Measurements from ENCODE around the gene ENKD1. TPM values are rescaled to one million over a fixed set of nuclear protein-coding genes. Genes with fewer than 3 reads are reported as not detected.

ENKD1 gene
- total and polyA plus RNA-seq, 2 of the 13 experiments (the other 11 are each of a cell fraction or from before 2014, with no cell fraction given): 10.8 to 20.8 TPM

DNA sequence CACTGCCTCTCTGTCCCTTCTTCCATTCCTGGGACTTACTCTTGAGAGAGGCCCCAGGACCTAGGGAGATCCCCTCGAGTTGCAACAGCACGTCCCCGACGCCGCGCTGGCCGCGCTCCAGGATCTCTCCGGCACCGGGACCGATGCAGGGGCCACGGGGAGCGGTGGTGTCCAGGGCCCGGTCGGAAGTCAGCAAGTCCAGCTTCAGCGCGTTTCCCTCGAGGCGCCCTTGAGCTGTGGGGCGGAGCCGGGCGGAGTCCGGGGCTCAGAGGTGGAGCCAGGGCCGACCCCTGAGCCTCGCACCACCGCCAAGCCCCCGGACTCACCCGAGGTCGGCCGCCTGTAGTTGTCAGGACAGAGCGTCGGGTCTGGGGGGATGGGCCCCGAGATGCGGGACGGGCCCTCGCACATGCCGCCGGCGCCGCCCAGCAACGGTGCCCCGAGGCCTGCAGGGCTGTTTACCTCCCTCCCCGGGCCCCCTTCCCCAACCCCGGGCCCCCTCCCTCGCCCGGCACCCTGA lies 458 bp downstream of the ENKD1 start (continued):
- TF ChIP-seq U2AF1 (optimal IDR thresholded peaks at IDR 0.05; ENCODE audit: low read depth, low read length) (no peak), NFIC (IDR thresholded peaks at IDR 0.05; ENCODE audit: low read length) (no peak), MIER3 (CRISPR knock-in tag; IDR thresholded peaks at IDR 0.05; ENCODE audit: borderline replicate concordance) (peak; percentile 19; the same call in 1 of the 2 replicates), MYNN (CRISPR knock-in tag; IDR thresholded peaks at IDR 0.05; ENCODE audit: low read depth) (no peak), TCF7 (IDR thresholded peaks at IDR 0.05; ENCODE audit: low read depth) (no peak), PHF8 (CRISPR knock-in tag; IDR thresholded peaks at IDR 0.05) (peak; percentile 22), ZMAT3 (CRISPR knock-in tag; conservative IDR thresholded peaks at IDR 0.05) (no peak), TAF1 (CRISPR knock-in tag; IDR thresholded peaks at IDR 0.05) (peak; percentile 15; the same call in 1 of the 2 replicates), GABPA (IDR thresholded peaks at IDR 0.05; ENCODE audit: low read depth, low read length) (no peak), GABPA (CRISPR knock-in tag; IDR thresholded peaks at IDR 0.05; ENCODE audit: low read depth) (peak; percentile 53), RFX5 (IDR thresholded peaks at IDR 0.05; ENCODE audit: low read depth, low read length) (no peak), PHF20 (CRISPR knock-in tag; IDR thresholded peaks at IDR 0.05) (no peak; the same call in 1 of the 2 replicates), ZNF775 (CRISPR knock-in tag; IDR thresholded peaks at IDR 0.05; ENCODE audit: borderline replicate concordance) (no peak), PAX8 (CRISPR knock-in tag; IDR thresholded peaks at IDR 0.05; ENCODE audit: borderline replicate concordance) (0 out of 2 replicates have a peak, but pooled peaks have one; percentile 17), HOXA3 (CRISPR knock-in tag; IDR thresholded peaks at IDR 0.05) (no peak; the same call in none of the 2 replicates), AGO1 (IDR thresholded peaks at IDR 0.05; ENCODE audit: low read depth, low read length, poor library complexity, severe bottlenecking) (peak; percentile 6), MAF1 (CRISPR knock-in tag; IDR thresholded peaks at IDR 0.05; ENCODE audit: borderline replicate concordance) (no peak), TEAD2 (CRISPR knock-in tag; IDR thresholded peaks at IDR 0.05) (no peak), ZNF878 (CRISPR knock-in tag; IDR thresholded peaks at IDR 0.05) (no peak), ZNF891 (CRISPR knock-in tag; IDR thresholded peaks at IDR 0.05) (no peak), KAT8 (CRISPR knock-in tag; IDR thresholded peaks at IDR 0.05) (no peak), SYNCRIP (IDR thresholded peaks at IDR 0.05; ENCODE audit: insufficient read depth, low read depth, low read length) (no peak)
- TF ChIP-seq, protein P1, sequence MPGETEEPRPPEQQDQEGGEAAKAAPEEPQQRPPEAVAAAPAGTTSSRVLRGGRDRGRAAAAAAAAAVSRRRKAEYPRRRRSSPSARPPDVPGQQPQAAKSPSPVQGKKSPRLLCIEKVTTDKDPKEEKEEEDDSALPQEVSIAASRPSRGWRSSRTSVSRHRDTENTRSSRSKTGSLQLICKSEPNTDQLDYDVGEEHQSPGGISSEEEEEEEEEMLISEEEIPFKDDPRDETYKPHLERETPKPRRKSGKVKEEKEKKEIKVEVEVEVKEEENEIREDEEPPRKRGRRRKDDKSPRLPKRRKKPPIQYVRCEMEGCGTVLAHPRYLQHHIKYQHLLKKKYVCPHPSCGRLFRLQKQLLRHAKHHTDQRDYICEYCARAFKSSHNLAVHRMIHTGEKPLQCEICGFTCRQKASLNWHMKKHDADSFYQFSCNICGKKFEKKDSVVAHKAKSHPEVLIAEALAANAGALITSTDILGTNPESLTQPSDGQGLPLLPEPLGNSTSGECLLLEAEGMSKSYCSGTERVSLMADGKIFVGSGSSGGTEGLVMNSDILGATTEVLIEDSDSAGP (CRISPR knock-in tag; IDR thresholded peaks at IDR 0.05; ENCODE audit: borderline replicate concordance): no peak
- TF ChIP-seq, protein P2, sequence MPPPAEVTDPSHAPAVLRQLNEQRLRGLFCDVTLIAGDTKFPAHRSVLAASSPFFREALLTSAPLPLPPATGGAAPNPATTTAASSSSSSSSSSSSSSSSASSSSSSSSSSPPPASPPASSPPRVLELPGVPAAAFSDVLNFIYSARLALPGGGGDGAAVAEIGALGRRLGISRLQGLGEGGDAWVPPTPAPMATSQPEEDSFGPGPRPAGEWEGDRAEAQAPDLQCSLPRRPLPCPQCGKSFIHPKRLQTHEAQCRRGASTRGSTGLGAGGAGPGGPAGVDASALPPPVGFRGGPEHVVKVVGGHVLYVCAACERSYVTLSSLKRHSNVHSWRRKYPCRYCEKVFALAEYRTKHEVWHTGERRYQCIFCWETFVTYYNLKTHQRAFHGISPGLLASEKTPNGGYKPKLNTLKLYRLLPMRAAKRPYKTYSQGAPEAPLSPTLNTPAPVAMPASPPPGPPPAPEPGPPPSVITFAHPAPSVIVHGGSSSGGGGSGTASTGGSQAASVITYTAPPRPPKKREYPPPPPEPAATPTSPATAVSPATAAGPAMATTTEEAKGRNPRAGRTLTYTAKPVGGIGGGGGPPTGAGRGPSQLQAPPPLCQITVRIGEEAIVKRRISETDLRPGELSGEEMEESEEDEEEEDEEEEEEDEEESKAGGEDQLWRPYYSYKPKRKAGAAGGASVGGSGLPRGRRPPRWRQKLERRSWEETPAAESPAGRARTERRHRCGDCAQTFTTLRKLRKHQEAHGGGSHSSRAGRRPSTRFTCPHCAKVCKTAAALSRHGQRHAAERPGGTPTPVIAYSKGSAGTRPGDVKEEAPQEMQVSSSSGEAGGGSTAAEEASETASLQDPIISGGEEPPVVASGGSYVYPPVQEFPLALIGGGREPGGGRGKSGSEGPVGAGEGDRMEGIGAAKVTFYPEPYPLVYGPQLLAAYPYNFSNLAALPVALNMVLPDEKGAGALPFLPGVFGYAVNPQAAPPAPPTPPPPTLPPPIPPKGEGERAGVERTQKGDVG (CRISPR knock-in tag; IDR thresholded peaks at IDR 0.05; ENCODE audit: borderline replicate concordance): no peak
- TF ChIP-seq, protein P3, sequence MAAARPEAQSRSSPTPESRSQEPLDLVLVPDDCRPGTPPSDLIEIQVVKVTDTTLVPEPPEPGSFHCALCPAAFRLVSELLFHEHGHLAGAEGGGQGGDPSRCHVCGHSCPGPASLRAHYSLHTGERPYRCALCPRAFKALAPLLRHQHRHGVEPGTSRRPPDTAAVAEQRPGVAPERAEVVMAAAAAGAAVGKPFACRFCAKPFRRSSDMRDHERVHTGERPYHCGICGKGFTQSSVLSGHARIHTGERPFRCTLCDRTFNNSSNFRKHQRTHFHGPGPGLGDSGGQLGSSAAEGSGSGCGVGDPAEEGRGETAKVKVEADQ (CRISPR knock-in tag; IDR thresholded peaks at IDR 0.05; ENCODE audit: borderline replicate concordance): no peak
- TF ChIP-seq, protein P4, sequence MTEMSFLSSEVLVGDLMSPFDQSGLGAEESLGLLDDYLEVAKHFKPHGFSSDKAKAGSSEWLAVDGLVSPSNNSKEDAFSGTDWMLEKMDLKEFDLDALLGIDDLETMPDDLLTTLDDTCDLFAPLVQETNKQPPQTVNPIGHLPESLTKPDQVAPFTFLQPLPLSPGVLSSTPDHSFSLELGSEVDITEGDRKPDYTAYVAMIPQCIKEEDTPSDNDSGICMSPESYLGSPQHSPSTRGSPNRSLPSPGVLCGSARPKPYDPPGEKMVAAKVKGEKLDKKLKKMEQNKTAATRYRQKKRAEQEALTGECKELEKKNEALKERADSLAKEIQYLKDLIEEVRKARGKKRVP (CRISPR knock-in tag; IDR thresholded peaks at IDR 0.05): no peak

Data from HepG2 (cell line).